ENCODE results near the gene TMED7.

TMED7 gene

GRCh38 chr5:115571441-115571878 lies 54.4 kb downstream of the TMED7 start:
- no peak overlapping the region for H3K4me3 ChIP-seq (replicated peaks; ENCODE audit: insufficient read depth, low read length)
- no peak overlapping the region for H3K27ac ChIP-seq (replicated peaks)
- no peak for TF ChIP-seq REST (IDR thresholded peaks at IDR 0.05; ENCODE audit: insufficient replicate concordance, low read depth)
- TF ChIP-seq POLR2AphosphoS5 (IDR thresholded peaks at IDR 0.05; ENCODE audit: low read depth): no peak
- TF ChIP-seq GABPA (IDR thresholded peaks at IDR 0.05; ENCODE audit: low read depth): no peak
- no peak for TF ChIP-seq CTCF (IDR thresholded peaks at IDR 0.05; ENCODE audit: insufficient read depth, low read length)
- no peak for TF ChIP-seq SPI1 (IDR thresholded peaks at IDR 0.05; ENCODE audit: borderline replicate concordance, low read depth)
- DNase-seq (ENCODE audit: low read depth in 1 of 2, low spot score in 1 of 2): no peak
- no peaks in the 10 kb centered on the region for H3K27me3 ChIP-seq (ENCODE audit: insufficient read depth, poor library complexity, severe bottlenecking)

- H3K27me3 ChIP-seq (ENCODE audit: insufficient read depth, poor library complexity, severe bottlenecking): no peaks in the 10 kb centered on the region
- no peak for DNase-seq (ENCODE audit: low read depth in 1 of 2, low spot score in 1 of 2)
- TF ChIP-seq SPI1 (IDR thresholded peaks at IDR 0.05; ENCODE audit: borderline replicate concordance, low read depth) (no peak), POLR2AphosphoS5 (IDR thresholded peaks at IDR 0.05; ENCODE audit: low read depth) (no peak), GABPA (IDR thresholded peaks at IDR 0.05; ENCODE audit: low read depth) (no peak), REST (IDR thresholded peaks at IDR 0.05; ENCODE audit: insufficient replicate concordance, low read depth) (no peak), CTCF (IDR thresholded peaks at IDR 0.05; ENCODE audit: insufficient read depth, low read length) (no peak)
- H3K27ac ChIP-seq (replicated peaks): no peak overlapping the region
- no peak overlapping the region for H3K4me3 ChIP-seq (replicated peaks; ENCODE audit: insufficient read depth, low read length)
These were observed 57.2 kb downstream of the TMED7 start for GRCh38 chr5:115568668-115569067.

GRCh38 chr5:115565233-115565632 lies 60.6 kb downstream of the TMED7 start:
- TF ChIP-seq REST (IDR thresholded peaks at IDR 0.05; ENCODE audit: insufficient replicate concordance, low read depth): no peak
- TF ChIP-seq CTCF (IDR thresholded peaks at IDR 0.05; ENCODE audit: insufficient read depth, low read length): no peak
- no peak for TF ChIP-seq GABPA (IDR thresholded peaks at IDR 0.05; ENCODE audit: low read depth)
- no peak for TF ChIP-seq POLR2AphosphoS5 (IDR thresholded peaks at IDR 0.05; ENCODE audit: low read depth)
- TF ChIP-seq SPI1 (IDR thresholded peaks at IDR 0.05; ENCODE audit: borderline replicate concordance, low read depth): no peak
- no peak overlapping the region for H3K4me3 ChIP-seq (replicated peaks; ENCODE audit: insufficient read depth, low read length)
- no peak for DNase-seq (ENCODE audit: low read depth in 1 of 2, low spot score in 1 of 2)
- H3K27ac ChIP-seq (replicated peaks): no peak overlapping the region
- no peaks in the 10 kb centered on the region for H3K27me3 ChIP-seq (ENCODE audit: insufficient read depth, poor library complexity, severe bottlenecking)

Data from HL-60 (cell line).